H9 (cell line): Measurements from ENCODE around the gene XNDC1N. TPM values are rescaled to one million over a fixed set of nuclear protein-coding genes. Genes with fewer than 3 reads are reported as not detected.

ENCODE experiments used
- DNase-seq: peaks from one replicate; pipeline ENCODE4 v3.0.0-alpha.2; 2017
- H2AFZ ChIP-seq: one replicate; pipeline ENCODE4 v1.6.1; 2013; ENCODE audit warnings: mild to moderate bottlenecking, low read length, control low read depth, moderate library complexity
- H2AK5ac ChIP-seq: 2 replicates; pipeline ENCODE4 v1.6.1; 2013; ENCODE audit warnings: low read length, control low read depth, mixed read lengths; ENCODE audit not compliant: insufficient read length
- H2BK120ac ChIP-seq: one replicate; pipeline ENCODE4 v1.6.1; 2013; ENCODE audit warnings: low read depth, mild to moderate bottlenecking, low read length, control low read depth, inconsistent platforms; ENCODE audit not compliant: poor library complexity, severe bottlenecking
- H2BK12ac ChIP-seq: 2 replicates; pipeline ENCODE4 v1.6.1; 2013; ENCODE audit warnings: low read length, control low read depth, mixed read lengths, low read depth; ENCODE audit not compliant: insufficient read length
- H2BK15ac ChIP-seq: 2 replicates; pipeline ENCODE4 v1.6.1; 2013; ENCODE audit warnings: low read depth, low read length, control low read depth
- H2BK20ac ChIP-seq: one replicate; pipeline ENCODE4 v1.6.1; 2013; ENCODE audit warnings: low read depth, mild to moderate bottlenecking, low read length, control low read depth, inconsistent platforms; ENCODE audit not compliant: poor library complexity, severe bottlenecking
- H2BK5ac ChIP-seq: 2 replicates; pipeline ENCODE4 v1.6.1; 2013; ENCODE audit warnings: low read length, control low read depth, mixed read lengths; ENCODE audit not compliant: insufficient read length
- H3K14ac ChIP-seq: 2 replicates; pipeline ENCODE4 v1.6.1; 2013; ENCODE audit warnings: low read length, control low read depth; ENCODE audit not compliant: insufficient read depth
- H3K18ac ChIP-seq: 2 replicates; pipeline ENCODE4 v1.6.1; 2013; ENCODE audit warnings: low read depth, mild to moderate bottlenecking, mixed read lengths, low read length, control low read depth; ENCODE audit not compliant: insufficient read length
- H3K23ac ChIP-seq: 2 replicates; pipeline ENCODE4 v1.6.1; 2013; ENCODE audit warnings: low read length, control low read depth, mixed read lengths, low read depth; ENCODE audit not compliant: insufficient read length
- H3K23me2 ChIP-seq: 2 replicates; pipeline ENCODE4 v1.6.1; 2013; ENCODE audit warnings: low read depth, mild to moderate bottlenecking, mixed read lengths, low read length, control low read depth; ENCODE audit not compliant: insufficient read length, poor library complexity, severe bottlenecking
- H3K27ac ChIP-seq: 2 replicates; pipeline ENCODE4 v1.5.1; 2013; ENCODE audit warnings: low read length, control low read depth, mixed read lengths, low read depth; ENCODE audit not compliant: insufficient read length
- H3K27me3 ChIP-seq: 2 replicates; pipeline ENCODE4 v1.6.1; 2013; ENCODE audit warnings: low read length, control low read depth, inconsistent platforms; ENCODE audit not compliant: insufficient read depth
- H3K4ac ChIP-seq: 2 replicates; pipeline ENCODE4 v1.6.1; 2013; ENCODE audit warnings: low read depth, mild to moderate bottlenecking, control low read depth, inconsistent platforms, low read length, moderate library complexity
- H3K4me1 ChIP-seq: 2 replicates; pipeline ENCODE4 v1.6.1; 2013; ENCODE audit warnings: low read length, control low read depth, inconsistent platforms; ENCODE audit not compliant: insufficient read depth
- H3K4me2 ChIP-seq: 2 replicates; pipeline ENCODE4 v1.6.1; 2013; ENCODE audit warnings: low read length, control low read depth, mixed read lengths; ENCODE audit not compliant: insufficient read length, insufficient read depth
- H3K56ac ChIP-seq: 2 replicates; pipeline ENCODE4 v1.6.1; 2013; ENCODE audit warnings: low read depth, mild to moderate bottlenecking, mixed read lengths, low read length, control low read depth; ENCODE audit not compliant: insufficient read length
- H3K79me1 ChIP-seq: 2 replicates; pipeline ENCODE4 v1.6.1; 2013; ENCODE audit warnings: low read depth, mild to moderate bottlenecking, moderate library complexity, low read length, control low read depth, inconsistent platforms; ENCODE audit not compliant: insufficient read depth, poor library complexity, severe bottlenecking
- H3K79me2 ChIP-seq: 2 replicates; pipeline ENCODE4 v1.6.1; 2013; ENCODE audit warnings: low read length, control low read depth, inconsistent platforms; ENCODE audit not compliant: insufficient read depth
- H3K9ac ChIP-seq: 2 replicates; pipeline ENCODE4 v1.6.1; 2013; ENCODE audit warnings: low read length, control low read depth, mixed read lengths; ENCODE audit not compliant: insufficient read length; ENCODE audit errors: extremely low read depth
- H3K9me3 ChIP-seq: one replicate; pipeline ENCODE4 v1.6.1; 2013; ENCODE audit warnings: low read depth, low read length, inconsistent platforms; ENCODE audit not compliant: control insufficient read depth
- H3T11ph ChIP-seq: one replicate; pipeline ENCODE4 v1.6.1; 2013; ENCODE audit warnings: mild to moderate bottlenecking, low read length, control low read depth, inconsistent platforms
- H4K20me1 ChIP-seq: one replicate; pipeline ENCODE4 v1.6.1; 2013; ENCODE audit not compliant: control insufficient read depth, insufficient read length, insufficient read depth
- H4K5ac ChIP-seq: 2 replicates; pipeline ENCODE4 v1.6.1; 2013; ENCODE audit warnings: low read depth, mild to moderate bottlenecking, mixed read lengths, low read length, control low read depth; ENCODE audit not compliant: insufficient read length
- H4K8ac ChIP-seq: replicated peaks from 2 replicates; pipeline ENCODE4 v1.6.1; 2013; ENCODE audit warnings: low read length, control low read depth, mixed read lengths, low read depth; ENCODE audit not compliant: insufficient read length
- H4K91ac ChIP-seq: 2 replicates; pipeline ENCODE4 v1.6.1; 2013; ENCODE audit warnings: low read depth, mild to moderate bottlenecking, moderate library complexity, mixed read lengths, low read length, control low read depth; ENCODE audit not compliant: insufficient read length
- H3K27ac Mint-ChIP-seq, 3 experiments: 2 replicates in 2 of 3; 3 replicates in 1 of 3; pipeline ENCODE4 v1.8.0; 2020 to 2021; ENCODE audit warnings: mixed read lengths in 3 of 3, mild to moderate bottlenecking in 1 of 3, moderate library complexity in 1 of 3
- H3K27me3 Mint-ChIP-seq: 2 replicates; pipeline ENCODE4 v1.8.0; 2021; ENCODE audit warnings: low read depth, mild to moderate bottlenecking, moderate library complexity, mixed read lengths
- H3K36me3 Mint-ChIP-seq, 3 experiments: 2 replicates in 2 of 3; 3 replicates in 1 of 3; pipeline ENCODE4 v1.8.0; 2020 to 2021; ENCODE audit warnings: low read depth in 3 of 3, mixed read lengths in 3 of 3; ENCODE audit not compliant: insufficient read depth in 1 of 3
- H3K4me1 Mint-ChIP-seq, 2 experiments: 2 replicates each; pipeline ENCODE4 v1.8.0; 2020; ENCODE audit warnings: mixed read lengths in 2 of 2
- H3K4me3 Mint-ChIP-seq, 2 experiments: 2 replicates in 1 of 2; 3 replicates in 1 of 2; pipeline ENCODE4 v1.8.0; 2020 to 2021; ENCODE audit warnings: mild to moderate bottlenecking in 2 of 2, mixed read lengths in 2 of 2, moderate library complexity in 1 of 2
- H3K9me3 Mint-ChIP-seq, 2 experiments: 2 replicates in 1 of 2; 3 replicates in 1 of 2; pipeline ENCODE4 v1.8.0; 2020; ENCODE audit warnings: mild to moderate bottlenecking in 2 of 2, mixed read lengths in 2 of 2, moderate library complexity in 1 of 2
- CTCF ChIP-seq: fragments of 200-600 bp; sonication (generic); conservative IDR thresholded peaks from 3 replicates; pipeline ENCODE4 v1.8.0; 2021; ENCODE audit warnings: antibody characterized with exemption, mild to moderate bottlenecking
- WGBS: extraction: QIAGEN DNeasy Blood & Tissue Kit; methylation state at CpG from one replicate; pipeline ENCODE4 v1.1.7; 2013; ENCODE audit warnings: missing lambda C conversion rate, low lambda C conversion rate, mixed read lengths; ENCODE audit not compliant: insufficient read length; ENCODE audit errors: extremely low coverage; 5-methylcytosine and 5-hydroxymethylcytosine counted together
- total RNA-seq: library from RNA; stranded (reverse); gene quantifications from 2 replicates; pipeline ENCODE4 v1.2.1, GENCODE V29; 2021

Gene XNDC1N
- total RNA-seq, 1 experiment from 2014 or later, result 11.0 TPM

- H3K14ac ChIP-seq, result no peak overlapping the region
Observed at GRCh38 chr11:71977090-71977489, 48.7 kb upstream of the XNDC1N start.

More at GRCh38 chr11:71977090-71977489, 48.7 kb upstream of the XNDC1N start:
- Mint-ChIP-seq H3K9me3 (no peaks in the 10 kb centered on the region), H3K4me1 (peaks cover 2% of the 10 kb centered on the region in 2 experiments; a peak in 2 of 4 replicates), H3K27me3 (no peaks in the 10 kb centered on the region), H3K36me3 (peaks cover 9 to 26% (median 16%) of the 10 kb centered on the region in 3 experiments), H3K27ac (no peak overlapping the region; a peak in 1 of 7 replicates), H3K4me3 (no peak overlapping the region)
- Histone ChIP-seq H2BK15ac (no peak overlapping the region), H2AFZ (no peak overlapping the region), H3K18ac (no peak overlapping the region), H2BK5ac (no peak overlapping the region), H4K8ac (no peak overlapping the region), H3K27me3 (no peaks in the 10 kb centered on the region), H3K79me2 (no peaks in the 10 kb centered on the region), H2BK20ac (no peak overlapping the region), H3K56ac (no peak overlapping the region), H4K20me1 (no peaks in the 10 kb centered on the region), H4K5ac (no peak overlapping the region), H3K79me1 (no peaks in the 10 kb centered on the region), H2BK12ac (no peak overlapping the region), H4K91ac (no peak overlapping the region), H3K4me2 (no peak overlapping the region), H3K27ac (no peak overlapping the region), H2BK120ac (no peak overlapping the region), H3K23ac (no peak overlapping the region), H3T11ph (no peak overlapping the region), H3K4me1 (no peaks in the 10 kb centered on the region), H2AK5ac (no peak overlapping the region), H3K23me2 (no peaks in the 10 kb centered on the region), H3K9me3 (no peaks in the 10 kb centered on the region), H3K9ac (no peak overlapping the region), H3K4ac (no peak overlapping the region)
- TF ChIP-seq CTCF, result no peak
- DNase-seq, result no peak
- WGBS, result no CpG with 5 or more reads among the region's 1 CpG
